ENCODE results near the gene SCGB1D4. TPM values are rescaled to one million over a fixed set of nuclear protein-coding genes. Genes with fewer than 3 reads are reported as not detected.
A peak's percentile ranks its signal among the peaks of the same experiment; 100 is the strongest.

The SCGB1D4 gene
- total RNA-seq, 2 donors from 2014 or later, result not detected

DNA sequence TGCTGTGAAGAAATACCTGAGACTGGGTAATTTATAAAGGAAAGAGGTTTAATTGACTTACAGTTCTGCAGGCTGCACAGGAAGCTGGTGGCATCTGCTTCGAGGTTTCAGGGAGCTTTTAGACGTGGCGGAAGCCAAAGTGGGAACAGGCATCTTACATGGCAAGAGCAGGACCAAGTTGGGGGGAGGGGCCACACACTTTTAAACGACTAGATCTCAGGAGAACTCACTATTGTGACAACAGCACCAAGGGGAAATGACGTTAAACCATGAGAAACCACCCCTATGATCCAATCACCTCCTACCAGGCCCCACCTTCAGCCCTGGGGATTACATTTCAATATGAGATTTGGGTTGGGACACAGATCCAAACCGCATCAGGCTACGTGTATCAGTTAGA, 11.1 kb upstream of the SCGB1D4 start:
- intact Hi-C loops (cut with DNase I), result loop anchor here (5.0 kb wide), 1 partner anchor 143 kb away; no protein-coding TSS in a partner anchor
- DNase-seq, result no peak

DNA sequence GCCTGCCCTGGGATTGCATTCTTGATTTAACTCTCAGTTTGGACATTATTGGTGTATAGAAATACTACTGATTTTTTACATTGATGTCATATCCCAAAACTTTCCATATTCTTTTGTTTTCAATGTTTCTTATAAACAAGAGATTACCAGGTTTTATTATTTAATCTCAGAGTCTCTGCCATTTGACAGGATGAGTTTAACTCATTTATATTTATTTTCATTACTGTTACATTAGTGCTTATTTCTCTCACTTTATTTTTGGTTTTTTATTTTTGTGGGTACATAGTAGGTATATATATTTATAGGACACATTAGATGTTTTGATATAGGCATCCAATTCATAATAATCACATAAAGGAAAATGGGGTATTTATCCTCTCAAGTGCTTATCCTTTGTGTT, 9.1 kb upstream of the SCGB1D4 start:
- H3K4me1 ChIP-seq, result no peaks in the 10 kb centered on the region
- no peak overlapping the region for H3K27ac ChIP-seq
- TF ChIP-seq POLR2A (IDR thresholded peaks at IDR 0.05), result no peak
- TF ChIP-seq CTCF (IDR thresholded peaks at IDR 0.05), result no peak
- H3K27me3 ChIP-seq, result no peaks in the 10 kb centered on the region
- DNase-seq, result no peak
- no peaks in the 10 kb centered on the region for H3K36me3 ChIP-seq (replicated peaks in 1 of 2; ENCODE audit: insufficient read depth in 1 of 2, low read depth in 2 of 2)
- peaks cover 0 to 4% (median 0%) of the 10 kb centered on the region in 3 donors for H3K9me3 ChIP-seq
- H3K4me3 ChIP-seq, result no peak overlapping the region
- intact Hi-C loops (cut with DNase I), result loop anchor here (5.0 kb wide), 1 partner anchor 141 kb away; no protein-coding TSS in a partner anchor
- no peak for ATAC-seq

More for the DNA sequence above, 11.1 kb upstream of the SCGB1D4 start:
- no peak for TF ChIP-seq CTCF (IDR thresholded peaks at IDR 0.05)
- no peak for TF ChIP-seq POLR2A (IDR thresholded peaks at IDR 0.05)
- WGBS, 2 donors, result 48 to 66% methylated on average over 7 of the region's 7 CpGs
- no peak for ATAC-seq
- no peaks in the 10 kb centered on the region for H3K4me1 ChIP-seq
- H3K27ac ChIP-seq, result no peak overlapping the region
- no peaks in the 10 kb centered on the region for H3K27me3 ChIP-seq
- no peak overlapping the region for H3K4me3 ChIP-seq
- no peaks in the 10 kb centered on the region for H3K36me3 ChIP-seq (replicated peaks in 1 of 2; ENCODE audit: insufficient read depth in 1 of 2, low read depth in 2 of 2)
- H3K9me3 ChIP-seq, result peaks cover 0 to 4% (median 0%) of the 10 kb centered on the region in 3 donors

DNA sequence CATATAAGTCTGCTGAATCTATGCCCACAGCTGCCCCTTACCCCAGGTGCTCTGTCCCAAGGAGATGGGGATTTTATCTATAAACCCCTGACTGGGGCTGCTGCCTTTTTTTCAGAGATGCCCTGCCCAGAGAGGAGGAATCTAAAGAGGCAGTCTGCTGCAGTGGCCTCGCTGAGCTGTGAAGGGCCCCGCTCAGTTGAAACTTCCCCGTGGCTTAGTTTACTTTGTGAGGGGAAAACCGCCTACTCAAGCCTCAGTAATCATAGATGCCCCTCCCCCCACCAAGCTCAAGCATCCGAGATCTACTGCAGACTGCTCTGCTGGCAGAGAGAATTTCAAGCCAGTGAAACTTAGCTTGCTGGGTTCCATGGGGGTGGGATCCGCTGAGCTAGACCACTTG, 7.4 kb upstream of the SCGB1D4 start:
- Histone ChIP-seq H3K27ac (no peak overlapping the region), H3K27me3 (no peaks in the 10 kb centered on the region), H3K36me3 (replicated peaks in 1 of 2; ENCODE audit: insufficient read depth in 1 of 2, low read depth in 2 of 2) (no peaks in the 10 kb centered on the region), H3K9me3 (peaks cover 0 to 4% (median 0%) of the 10 kb centered on the region in 3 donors), H3K4me3 (no peak overlapping the region), H3K4me1 (no peaks in the 10 kb centered on the region)
- 49 to 57% methylated on average over 6 of the region's 6 CpGs for WGBS, 2 donors
- TF ChIP-seq POLR2A (IDR thresholded peaks at IDR 0.05) (no peak), CTCF (IDR thresholded peaks at IDR 0.05) (no peak)
- intact Hi-C loops (cut with DNase I), result loop anchor here (5.0 kb wide), 1 partner anchor 139 kb away; no protein-coding TSS in a partner anchor
- DNase-seq (no peak), ATAC-seq (no peak)

- DNase-seq (peak in 1 of 4 donors; percentile 17), ATAC-seq (no peak)
These were observed 3.4 kb downstream of the SCGB1D4 start for GRCh38 chr11:62295504-62295903.

More at GRCh38 chr11:62295504-62295903, 3.4 kb downstream of the SCGB1D4 start:
- no peak overlapping the region for H3K27ac ChIP-seq
- H3K36me3 ChIP-seq (replicated peaks in 1 of 2; ENCODE audit: insufficient read depth in 1 of 2, low read depth in 2 of 2), result no peaks in the 10 kb centered on the region
- WGBS, 2 donors, result 32 to 38% methylated on average over 1 to 2 of the region's 2 CpGs
- intact Hi-C loops (cut with DNase I), result no loop called here
- H3K9me3 ChIP-seq, result no peaks in the 10 kb centered on the region
- no peaks in the 10 kb centered on the region for H3K27me3 ChIP-seq
- H3K4me1 ChIP-seq, result no peaks in the 10 kb centered on the region
- TF ChIP-seq POLR2A (IDR thresholded peaks at IDR 0.05), result no peak
- no peak for TF ChIP-seq CTCF (IDR thresholded peaks at IDR 0.05)
- H3K4me3 ChIP-seq, result no peak overlapping the region

Measured in body of pancreas (tissue), 4 donors.